ENCODE results near the gene IGFLR1. TPM values are rescaled to one million over a fixed set of nuclear protein-coding genes. Genes with fewer than 3 reads are reported as not detected.
A peak's percentile ranks its signal among the peaks of the same experiment; 100 is the strongest.

IGFLR1 gene
- total RNA-seq, 1 experiment from 2014 or later = 9.9 TPM

DNA sequence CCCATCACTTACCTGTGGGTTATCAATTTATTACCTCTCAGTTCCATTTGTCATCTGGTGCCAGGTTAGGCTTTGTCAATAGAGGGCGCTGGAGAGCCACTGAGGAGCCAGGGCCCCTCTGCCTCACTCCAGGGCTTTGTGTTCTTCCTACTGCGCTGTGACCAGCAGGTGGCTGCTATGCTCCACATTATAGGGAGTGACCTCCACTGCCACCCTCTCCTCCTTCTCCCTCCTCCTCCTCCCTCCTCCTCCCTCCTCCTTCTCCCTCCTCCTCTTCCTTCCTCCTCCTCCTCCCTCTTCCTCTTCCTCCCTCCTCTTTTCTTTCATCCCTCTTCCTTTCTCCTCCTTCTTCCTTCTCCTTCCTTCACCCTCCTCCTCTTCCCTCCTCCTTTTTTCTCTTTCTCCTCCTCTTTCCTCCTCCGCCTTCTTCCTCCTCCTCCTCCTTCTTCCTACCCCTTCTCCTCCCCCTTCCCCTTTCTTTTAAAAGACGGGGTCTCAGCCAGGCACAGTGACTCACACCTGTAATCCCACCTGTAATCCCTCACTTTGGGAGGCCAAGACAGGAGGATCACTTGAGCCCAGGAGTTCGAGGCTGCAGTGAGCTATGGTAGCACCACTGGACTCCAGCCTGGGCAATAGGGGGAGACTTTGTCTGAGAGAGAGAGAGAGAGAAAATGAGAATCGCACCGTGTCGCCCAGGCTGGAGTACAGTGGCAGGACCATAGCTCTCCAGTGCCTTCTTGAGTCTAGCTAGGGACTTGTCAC, 48.2 kb downstream of the IGFLR1 start (continued):
- TF ChIP-seq, protein P1, sequence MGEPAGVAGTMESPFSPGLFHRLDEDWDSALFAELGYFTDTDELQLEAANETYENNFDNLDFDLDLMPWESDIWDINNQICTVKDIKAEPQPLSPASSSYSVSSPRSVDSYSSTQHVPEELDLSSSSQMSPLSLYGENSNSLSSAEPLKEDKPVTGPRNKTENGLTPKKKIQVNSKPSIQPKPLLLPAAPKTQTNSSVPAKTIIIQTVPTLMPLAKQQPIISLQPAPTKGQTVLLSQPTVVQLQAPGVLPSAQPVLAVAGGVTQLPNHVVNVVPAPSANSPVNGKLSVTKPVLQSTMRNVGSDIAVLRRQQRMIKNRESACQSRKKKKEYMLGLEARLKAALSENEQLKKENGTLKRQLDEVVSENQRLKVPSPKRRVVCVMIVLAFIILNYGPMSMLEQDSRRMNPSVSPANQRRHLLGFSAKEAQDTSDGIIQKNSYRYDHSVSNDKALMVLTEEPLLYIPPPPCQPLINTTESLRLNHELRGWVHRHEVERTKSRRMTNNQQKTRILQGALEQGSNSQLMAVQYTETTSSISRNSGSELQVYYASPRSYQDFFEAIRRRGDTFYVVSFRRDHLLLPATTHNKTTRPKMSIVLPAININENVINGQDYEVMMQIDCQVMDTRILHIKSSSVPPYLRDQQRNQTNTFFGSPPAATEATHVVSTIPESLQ (CRISPR knock-in tag; IDR thresholded peaks at IDR 0.05) = no peak
- TF ChIP-seq, protein P2, sequence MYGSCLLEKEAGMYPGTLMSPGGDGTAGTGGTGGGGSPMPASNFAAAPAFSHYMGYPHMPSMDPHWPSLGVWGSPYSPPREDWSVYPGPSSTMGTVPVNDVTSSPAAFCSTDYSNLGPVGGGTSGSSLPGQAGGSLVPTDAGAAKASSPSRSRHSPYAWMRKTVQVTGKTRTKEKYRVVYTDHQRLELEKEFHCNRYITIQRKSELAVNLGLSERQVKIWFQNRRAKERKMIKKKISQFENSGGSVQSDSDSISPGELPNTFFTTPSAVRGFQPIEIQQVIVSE (CRISPR knock-in tag; IDR thresholded peaks at IDR 0.05; ENCODE audit: borderline replicate concordance) = no peak
- TF ChIP-seq ETV6 (CRISPR knock-in tag; IDR thresholded peaks at IDR 0.05) (peak; percentile 86), ZNF317 (CRISPR knock-in tag; IDR thresholded peaks at IDR 0.05; ENCODE audit: borderline replicate concordance, low read depth) (no peak), RORB (CRISPR knock-in tag; IDR thresholded peaks at IDR 0.05) (no peak), ZNF423 (CRISPR knock-in tag; IDR thresholded peaks at IDR 0.05) (peak; percentile 45; the same call in 1 of the 2 replicates), GTF2I (CRISPR knock-in tag; conservative IDR thresholded peaks at IDR 0.05) (no peak)
- TF ChIP-seq, protein P3, sequence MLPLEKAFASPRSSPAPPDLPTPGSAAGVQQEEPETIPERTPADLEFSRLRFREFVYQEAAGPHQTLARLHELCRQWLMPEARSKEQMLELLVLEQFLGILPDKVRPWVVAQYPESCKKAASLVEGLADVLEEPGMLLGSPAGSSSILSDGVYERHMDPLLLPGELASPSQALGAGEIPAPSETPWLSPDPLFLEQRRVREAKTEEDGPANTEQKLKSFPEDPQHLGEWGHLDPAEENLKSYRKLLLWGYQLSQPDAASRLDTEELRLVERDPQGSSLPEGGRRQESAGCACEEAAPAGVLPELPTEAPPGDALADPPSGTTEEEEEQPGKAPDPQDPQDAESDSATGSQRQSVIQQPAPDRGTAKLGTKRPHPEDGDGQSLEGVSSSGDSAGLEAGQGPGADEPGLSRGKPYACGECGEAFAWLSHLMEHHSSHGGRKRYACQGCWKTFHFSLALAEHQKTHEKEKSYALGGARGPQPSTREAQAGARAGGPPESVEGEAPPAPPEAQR (CRISPR knock-in tag; IDR thresholded peaks at IDR 0.05) = no peak
- TF ChIP-seq, protein P4, sequence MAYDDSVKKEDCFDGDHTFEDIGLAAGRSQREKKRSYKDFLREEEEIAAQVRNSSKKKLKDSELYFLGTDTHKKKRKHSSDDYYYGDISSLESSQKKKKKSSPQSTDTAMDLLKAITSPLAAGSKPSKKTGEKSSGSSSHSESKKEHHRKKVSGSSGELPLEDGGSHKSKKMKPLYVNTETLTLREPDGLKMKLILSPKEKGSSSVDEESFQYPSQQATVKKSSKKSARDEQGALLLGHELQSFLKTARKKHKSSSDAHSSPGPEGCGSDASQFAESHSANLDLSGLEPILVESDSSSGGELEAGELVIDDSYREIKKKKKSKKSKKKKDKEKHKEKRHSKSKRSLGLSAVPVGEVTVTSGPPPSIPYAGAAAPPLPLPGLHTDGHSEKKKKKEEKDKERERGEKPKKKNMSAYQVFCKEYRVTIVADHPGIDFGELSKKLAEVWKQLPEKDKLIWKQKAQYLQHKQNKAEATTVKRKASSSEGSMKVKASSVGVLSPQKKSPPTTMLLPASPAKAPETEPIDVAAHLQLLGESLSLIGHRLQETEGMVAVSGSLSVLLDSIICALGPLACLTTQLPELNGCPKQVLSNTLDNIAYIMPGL (CRISPR knock-in tag; IDR thresholded peaks at IDR 0.05) = no peak
- TF ChIP-seq, protein P5, sequence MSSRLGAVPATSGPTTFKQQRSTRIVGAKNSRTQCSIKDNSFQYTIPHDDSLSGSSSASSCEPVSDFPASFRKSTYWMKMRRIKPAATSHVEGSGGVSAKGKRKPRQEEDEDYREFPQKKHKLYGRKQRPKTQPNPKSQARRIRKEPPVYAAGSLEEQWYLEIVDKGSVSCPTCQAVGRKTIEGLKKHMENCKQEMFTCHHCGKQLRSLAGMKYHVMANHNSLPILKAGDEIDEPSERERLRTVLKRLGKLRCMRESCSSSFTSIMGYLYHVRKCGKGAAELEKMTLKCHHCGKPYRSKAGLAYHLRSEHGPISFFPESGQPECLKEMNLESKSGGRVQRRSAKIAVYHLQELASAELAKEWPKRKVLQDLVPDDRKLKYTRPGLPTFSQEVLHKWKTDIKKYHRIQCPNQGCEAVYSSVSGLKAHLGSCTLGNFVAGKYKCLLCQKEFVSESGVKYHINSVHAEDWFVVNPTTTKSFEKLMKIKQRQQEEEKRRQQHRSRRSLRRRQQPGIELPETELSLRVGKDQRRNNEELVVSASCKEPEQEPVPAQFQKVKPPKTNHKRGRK (CRISPR knock-in tag; IDR thresholded peaks at IDR 0.05; ENCODE audit: borderline replicate concordance) = peak; percentile 84; the same call in 1 of the 2 replicates

DNA sequence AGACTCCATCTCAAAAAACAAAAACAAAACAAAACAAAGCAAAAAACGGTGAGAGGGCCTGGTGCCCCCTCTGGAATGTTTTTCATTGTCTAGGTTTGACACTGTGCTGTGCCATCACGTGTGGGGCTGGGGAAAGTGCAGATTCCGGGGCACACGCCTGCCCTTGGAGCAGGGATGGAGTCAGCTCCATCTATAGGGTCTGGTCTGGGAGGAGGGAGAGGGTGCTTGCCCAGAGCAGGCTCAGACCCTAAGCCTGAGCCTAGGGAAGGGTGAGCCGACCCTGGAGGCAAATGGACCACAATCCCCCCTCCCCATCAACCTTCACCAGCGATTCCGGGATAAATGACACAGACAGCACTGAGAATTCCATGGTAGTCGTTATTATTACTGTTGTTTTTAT, 48.8 kb downstream of the IGFLR1 start:
- Mint-ChIP-seq H3K36me3 (no peaks in the 10 kb centered on the region), H3K9me3 (peaks cover 4% of the 10 kb centered on the region; the same call in 1 of the 2 replicates), H3K27ac (no peak overlapping the region), H3K4me1 (no peaks in the 10 kb centered on the region; the same call in 1 of the 2 replicates), H3K27me3 (ENCODE audit: low read depth) (peaks cover 3% of the 10 kb centered on the region), H3K4me3 (no peak overlapping the region)
- TF ChIP-seq, protein P6, sequence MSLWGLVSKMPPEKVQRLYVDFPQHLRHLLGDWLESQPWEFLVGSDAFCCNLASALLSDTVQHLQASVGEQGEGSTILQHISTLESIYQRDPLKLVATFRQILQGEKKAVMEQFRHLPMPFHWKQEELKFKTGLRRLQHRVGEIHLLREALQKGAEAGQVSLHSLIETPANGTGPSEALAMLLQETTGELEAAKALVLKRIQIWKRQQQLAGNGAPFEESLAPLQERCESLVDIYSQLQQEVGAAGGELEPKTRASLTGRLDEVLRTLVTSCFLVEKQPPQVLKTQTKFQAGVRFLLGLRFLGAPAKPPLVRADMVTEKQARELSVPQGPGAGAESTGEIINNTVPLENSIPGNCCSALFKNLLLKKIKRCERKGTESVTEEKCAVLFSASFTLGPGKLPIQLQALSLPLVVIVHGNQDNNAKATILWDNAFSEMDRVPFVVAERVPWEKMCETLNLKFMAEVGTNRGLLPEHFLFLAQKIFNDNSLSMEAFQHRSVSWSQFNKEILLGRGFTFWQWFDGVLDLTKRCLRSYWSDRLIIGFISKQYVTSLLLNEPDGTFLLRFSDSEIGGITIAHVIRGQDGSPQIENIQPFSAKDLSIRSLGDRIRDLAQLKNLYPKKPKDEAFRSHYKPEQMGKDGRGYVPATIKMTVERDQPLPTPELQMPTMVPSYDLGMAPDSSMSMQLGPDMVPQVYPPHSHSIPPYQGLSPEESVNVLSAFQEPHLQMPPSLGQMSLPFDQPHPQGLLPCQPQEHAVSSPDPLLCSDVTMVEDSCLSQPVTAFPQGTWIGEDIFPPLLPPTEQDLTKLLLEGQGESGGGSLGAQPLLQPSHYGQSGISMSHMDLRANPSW (CRISPR knock-in tag; conservative IDR thresholded peaks at IDR 0.05; ENCODE audit: low read depth) = no peak
- no peak for TF ChIP-seq PRRX2 (CRISPR knock-in tag; IDR thresholded peaks at IDR 0.05)
- TF ChIP-seq MYBL2 (CRISPR knock-in tag; IDR thresholded peaks at IDR 0.05) = no peak
- no peak for TF ChIP-seq RORB (CRISPR knock-in tag; IDR thresholded peaks at IDR 0.05)
- no peak for TF ChIP-seq ZNF219 (CRISPR knock-in tag; IDR thresholded peaks at IDR 0.05; ENCODE audit: borderline replicate concordance)
- TF ChIP-seq, protein P7, sequence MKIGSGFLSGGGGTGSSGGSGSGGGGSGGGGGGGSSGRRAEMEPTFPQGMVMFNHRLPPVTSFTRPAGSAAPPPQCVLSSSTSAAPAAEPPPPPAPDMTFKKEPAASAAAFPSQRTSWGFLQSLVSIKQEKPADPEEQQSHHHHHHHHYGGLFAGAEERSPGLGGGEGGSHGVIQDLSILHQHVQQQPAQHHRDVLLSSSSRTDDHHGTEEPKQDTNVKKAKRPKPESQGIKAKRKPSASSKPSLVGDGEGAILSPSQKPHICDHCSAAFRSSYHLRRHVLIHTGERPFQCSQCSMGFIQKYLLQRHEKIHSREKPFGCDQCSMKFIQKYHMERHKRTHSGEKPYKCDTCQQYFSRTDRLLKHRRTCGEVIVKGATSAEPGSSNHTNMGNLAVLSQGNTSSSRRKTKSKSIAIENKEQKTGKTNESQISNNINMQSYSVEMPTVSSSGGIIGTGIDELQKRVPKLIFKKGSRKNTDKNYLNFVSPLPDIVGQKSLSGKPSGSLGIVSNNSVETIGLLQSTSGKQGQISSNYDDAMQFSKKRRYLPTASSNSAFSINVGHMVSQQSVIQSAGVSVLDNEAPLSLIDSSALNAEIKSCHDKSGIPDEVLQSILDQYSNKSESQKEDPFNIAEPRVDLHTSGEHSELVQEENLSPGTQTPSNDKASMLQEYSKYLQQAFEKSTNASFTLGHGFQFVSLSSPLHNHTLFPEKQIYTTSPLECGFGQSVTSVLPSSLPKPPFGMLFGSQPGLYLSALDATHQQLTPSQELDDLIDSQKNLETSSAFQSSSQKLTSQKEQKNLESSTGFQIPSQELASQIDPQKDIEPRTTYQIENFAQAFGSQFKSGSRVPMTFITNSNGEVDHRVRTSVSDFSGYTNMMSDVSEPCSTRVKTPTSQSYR (CRISPR knock-in tag; IDR thresholded peaks at IDR 0.05) = no peak
- TF ChIP-seq MXD4 (CRISPR knock-in tag; IDR thresholded peaks at IDR 0.05; ENCODE audit: borderline replicate concordance) = no peak
- TF ChIP-seq, protein P8, sequence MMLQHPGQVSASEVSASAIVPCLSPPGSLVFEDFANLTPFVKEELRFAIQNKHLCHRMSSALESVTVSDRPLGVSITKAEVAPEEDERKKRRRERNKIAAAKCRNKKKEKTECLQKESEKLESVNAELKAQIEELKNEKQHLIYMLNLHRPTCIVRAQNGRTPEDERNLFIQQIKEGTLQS (CRISPR knock-in tag; conservative IDR thresholded peaks at IDR 0.05) = no peak
- TF ChIP-seq TEAD1 (CRISPR knock-in tag; IDR thresholded peaks at IDR 0.05) = no peak
- TF ChIP-seq, protein P9, sequence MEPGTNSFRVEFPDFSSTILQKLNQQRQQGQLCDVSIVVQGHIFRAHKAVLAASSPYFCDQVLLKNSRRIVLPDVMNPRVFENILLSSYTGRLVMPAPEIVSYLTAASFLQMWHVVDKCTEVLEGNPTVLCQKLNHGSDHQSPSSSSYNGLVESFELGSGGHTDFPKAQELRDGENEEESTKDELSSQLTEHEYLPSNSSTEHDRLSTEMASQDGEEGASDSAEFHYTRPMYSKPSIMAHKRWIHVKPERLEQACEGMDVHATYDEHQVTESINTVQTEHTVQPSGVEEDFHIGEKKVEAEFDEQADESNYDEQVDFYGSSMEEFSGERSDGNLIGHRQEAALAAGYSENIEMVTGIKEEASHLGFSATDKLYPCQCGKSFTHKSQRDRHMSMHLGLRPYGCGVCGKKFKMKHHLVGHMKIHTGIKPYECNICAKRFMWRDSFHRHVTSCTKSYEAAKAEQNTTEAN (CRISPR knock-in tag; IDR thresholded peaks at IDR 0.05) = no peak
- POLR2A ChIA-PET = no interaction called here
- ATAC-seq = peak; percentile 67
- DNase-seq (ENCODE audit: low spot score) = no peak
- CTCF ChIA-PET = interaction anchor here (0.8 to 3.5 kb wide), 9 partner anchors 9 to 183 kb away, joined by 3 to 16 read pairs (median 7); partner anchors contain the start of gene HAUS5
